ENCODE results near the gene MAN2B1. TPM values are rescaled to one million over a fixed set of nuclear protein-coding genes. Genes with fewer than 3 reads are reported as not detected.
"Not testable (repeated sequence)": the region's sequence is repeated elsewhere in the genome, so short reads cannot be mapped to it uniquely, and the experiment has no call there.

Gene MAN2B1
- total and polyA plus RNA-seq, 4 donors, result 38.7 to 160 (median 105) TPM

- no peaks in the 10 kb centered on the region for H3K27me3 ChIP-seq (ENCODE audit: control insufficient read depth in 3 of 3, insufficient read depth in 3 of 3, low read length in 2 of 3)
- H3K9me3 ChIP-seq (ENCODE audit: control insufficient read depth in 4 of 4, insufficient read depth in 3 of 4, low read length in 3 of 4), result no peaks in the 10 kb centered on the region
- H3K4me1 ChIP-seq (ENCODE audit: control insufficient read depth in 5 of 5, insufficient read depth in 5 of 5, low read length in 5 of 5), result peaks cover 0 to 3% (median 0%) of the 10 kb centered on the region in 5 donors
- H3K36me3 ChIP-seq (ENCODE audit: control insufficient read depth in 4 of 4, insufficient read depth in 4 of 4, low read length in 4 of 4), result peaks cover 12 to 37% (median 25%) of the 10 kb centered on the region in 4 donors
- 93 to 96% methylated on average over 9 of the region's 9 CpGs for WGBS, 2 donors
- no peak for ATAC-seq (ENCODE audit: insufficient read depth, low FRiP score)
- no peak for DNase-seq
- H3K27ac ChIP-seq (ENCODE audit: low read depth in 1 of 2, low read length in 1 of 2), result no peak overlapping the region
- no peak overlapping the region for H3K9ac ChIP-seq (ENCODE audit: insufficient read depth in 1 of 2, low read length in 2 of 2)
- H3K4me3 ChIP-seq, result no peak overlapping the region
- TF ChIP-seq CTCF (IDR thresholded peaks at IDR 0.05; ENCODE audit: control extremely low read depth, extremely low read depth), result no peak
These were observed 13.5 kb upstream of the MAN2B1 start for GRCh38 chr19:12680034-12680433.

- 75 to 84% methylated on average over 5 of the region's 5 CpGs for WGBS, 2 donors
- DNase-seq; H3K27me3 ChIP-seq (ENCODE audit: control insufficient read depth in 3 of 3, insufficient read depth in 3 of 3, low read length in 2 of 3); H3K9me3 ChIP-seq (ENCODE audit: control insufficient read depth in 4 of 4, insufficient read depth in 3 of 4, low read length in 3 of 4); H3K27ac ChIP-seq (ENCODE audit: low read depth in 1 of 2, low read length in 1 of 2); H3K4me1 ChIP-seq (ENCODE audit: control insufficient read depth in 5 of 5, insufficient read depth in 5 of 5, low read length in 5 of 5); H3K9ac ChIP-seq (ENCODE audit: insufficient read depth in 1 of 2, low read length in 2 of 2); H3K4me3 ChIP-seq; ATAC-seq (ENCODE audit: insufficient read depth, low FRiP score): not testable (repeated sequence)
- H3K36me3 ChIP-seq (ENCODE audit: control insufficient read depth in 4 of 4, insufficient read depth in 4 of 4, low read length in 4 of 4), result peaks cover 12 to 49% (median 35%) of the 10 kb centered on the region in 4 donors
These were observed 11.5 kb upstream of the MAN2B1 start for GRCh38 chr19:12678039-12678438.

- H3K4me1 ChIP-seq (ENCODE audit: control insufficient read depth in 5 of 5, insufficient read depth in 5 of 5, low read length in 5 of 5), result peaks cover 0 to 3% (median 0%) of the 10 kb centered on the region in 5 donors
- ATAC-seq (ENCODE audit: insufficient read depth, low FRiP score) (no peak), DNase-seq (no peak)
- no peaks in the 10 kb centered on the region for H3K27me3 ChIP-seq (ENCODE audit: control insufficient read depth in 3 of 3, insufficient read depth in 3 of 3, low read length in 2 of 3)
- H3K27ac ChIP-seq (ENCODE audit: low read depth in 1 of 2, low read length in 1 of 2), result no peak overlapping the region
- peaks cover 12 to 53% (median 40%) of the 10 kb centered on the region in 4 donors for H3K36me3 ChIP-seq (ENCODE audit: control insufficient read depth in 4 of 4, insufficient read depth in 4 of 4, low read length in 4 of 4)
- no peaks in the 10 kb centered on the region for H3K9me3 ChIP-seq (ENCODE audit: control insufficient read depth in 4 of 4, insufficient read depth in 3 of 4, low read length in 3 of 4)
- no peak for TF ChIP-seq CTCF (IDR thresholded peaks at IDR 0.05; ENCODE audit: control extremely low read depth, extremely low read depth)
- WGBS, 2 donors, result 95 to 97% methylated on average over 12 of the region's 12 CpGs
- no peak overlapping the region for H3K4me3 ChIP-seq
- no peak overlapping the region for H3K9ac ChIP-seq (ENCODE audit: insufficient read depth in 1 of 2, low read length in 2 of 2)
These were observed 10.4 kb upstream of the MAN2B1 start for GRCh38 chr19:12676928-12677327.

GRCh38 chr19:12676384-12676792 lies 9.8 kb upstream of the MAN2B1 start:
- ATAC-seq (ENCODE audit: insufficient read depth, low FRiP score), result peak; percentile 58
- TF ChIP-seq CTCF (IDR thresholded peaks at IDR 0.05; ENCODE audit: control extremely low read depth, extremely low read depth), result peak; percentile 15
- DNase-seq, result peak; percentile 73 to 83 (median 75)
- no peak overlapping the region for H3K9ac ChIP-seq (ENCODE audit: insufficient read depth in 1 of 2, low read length in 2 of 2)
- no peak overlapping the region for H3K4me3 ChIP-seq
- H3K4me1 ChIP-seq (ENCODE audit: control insufficient read depth in 5 of 5, insufficient read depth in 5 of 5, low read length in 5 of 5), result peaks cover 0 to 3% (median 0%) of the 10 kb centered on the region in 5 donors
- peaks cover 12 to 53% (median 41%) of the 10 kb centered on the region in 4 donors for H3K36me3 ChIP-seq (ENCODE audit: control insufficient read depth in 4 of 4, insufficient read depth in 4 of 4, low read length in 4 of 4)
- no peaks in the 10 kb centered on the region for H3K27me3 ChIP-seq (ENCODE audit: control insufficient read depth in 3 of 3, insufficient read depth in 3 of 3, low read length in 2 of 3)
- no peak overlapping the region for H3K27ac ChIP-seq (ENCODE audit: low read depth in 1 of 2, low read length in 1 of 2)
- 31 to 36% methylated on average over 4 of the region's 4 CpGs for WGBS, 2 donors
- H3K9me3 ChIP-seq (ENCODE audit: control insufficient read depth in 4 of 4, insufficient read depth in 3 of 4, low read length in 3 of 4), result no peaks in the 10 kb centered on the region

Data from lung (tissue), 12 donors.